H9 (cell line): ENCODE results near the gene MCAM. TPM values are rescaled to one million over a fixed set of nuclear protein-coding genes. Genes with fewer than 3 reads are reported as not detected.
A peak's percentile ranks its signal among the peaks of the same experiment; 100 is the strongest.

Source experiments
- DNase-seq: peaks from one replicate; pipeline ENCODE4 v3.0.0-alpha.2; 2017
- H2AFZ ChIP-seq: one replicate; pipeline ENCODE4 v1.6.1; 2013; ENCODE audit warnings: mild to moderate bottlenecking, low read length, control low read depth, moderate library complexity
- H2AK5ac ChIP-seq: 2 replicates; pipeline ENCODE4 v1.6.1; 2013; ENCODE audit warnings: low read length, control low read depth, mixed read lengths; ENCODE audit not compliant: insufficient read length
- H2BK120ac ChIP-seq: one replicate; pipeline ENCODE4 v1.6.1; 2013; ENCODE audit warnings: low read depth, mild to moderate bottlenecking, low read length, control low read depth, inconsistent platforms; ENCODE audit not compliant: poor library complexity, severe bottlenecking
- H2BK12ac ChIP-seq: 2 replicates; pipeline ENCODE4 v1.6.1; 2013; ENCODE audit warnings: low read length, control low read depth, mixed read lengths, low read depth; ENCODE audit not compliant: insufficient read length
- H2BK15ac ChIP-seq: 2 replicates; pipeline ENCODE4 v1.6.1; 2013; ENCODE audit warnings: low read depth, low read length, control low read depth
- H2BK20ac ChIP-seq: one replicate; pipeline ENCODE4 v1.6.1; 2013; ENCODE audit warnings: low read depth, mild to moderate bottlenecking, low read length, control low read depth, inconsistent platforms; ENCODE audit not compliant: poor library complexity, severe bottlenecking
- H2BK5ac ChIP-seq: 2 replicates; pipeline ENCODE4 v1.6.1; 2013; ENCODE audit warnings: low read length, control low read depth, mixed read lengths; ENCODE audit not compliant: insufficient read length
- H3K14ac ChIP-seq: 2 replicates; pipeline ENCODE4 v1.6.1; 2013; ENCODE audit warnings: low read length, control low read depth; ENCODE audit not compliant: insufficient read depth
- H3K18ac ChIP-seq: 2 replicates; pipeline ENCODE4 v1.6.1; 2013; ENCODE audit warnings: low read depth, mild to moderate bottlenecking, mixed read lengths, low read length, control low read depth; ENCODE audit not compliant: insufficient read length
- H3K23ac ChIP-seq: 2 replicates; pipeline ENCODE4 v1.6.1; 2013; ENCODE audit warnings: low read length, control low read depth, mixed read lengths, low read depth; ENCODE audit not compliant: insufficient read length
- H3K23me2 ChIP-seq: 2 replicates; pipeline ENCODE4 v1.6.1; 2013; ENCODE audit warnings: low read depth, mild to moderate bottlenecking, mixed read lengths, low read length, control low read depth; ENCODE audit not compliant: insufficient read length, poor library complexity, severe bottlenecking
- H3K27ac ChIP-seq: 2 replicates; pipeline ENCODE4 v1.5.1; 2013; ENCODE audit warnings: low read length, control low read depth, mixed read lengths, low read depth; ENCODE audit not compliant: insufficient read length
- H3K27me3 ChIP-seq: 2 replicates; pipeline ENCODE4 v1.6.1; 2013; ENCODE audit warnings: low read length, control low read depth, inconsistent platforms; ENCODE audit not compliant: insufficient read depth
- H3K4ac ChIP-seq: 2 replicates; pipeline ENCODE4 v1.6.1; 2013; ENCODE audit warnings: low read depth, mild to moderate bottlenecking, control low read depth, inconsistent platforms, low read length, moderate library complexity
- H3K4me1 ChIP-seq: 2 replicates; pipeline ENCODE4 v1.6.1; 2013; ENCODE audit warnings: low read length, control low read depth, inconsistent platforms; ENCODE audit not compliant: insufficient read depth
- H3K4me2 ChIP-seq: 2 replicates; pipeline ENCODE4 v1.6.1; 2013; ENCODE audit warnings: low read length, control low read depth, mixed read lengths; ENCODE audit not compliant: insufficient read length, insufficient read depth
- H3K56ac ChIP-seq: 2 replicates; pipeline ENCODE4 v1.6.1; 2013; ENCODE audit warnings: low read depth, mild to moderate bottlenecking, mixed read lengths, low read length, control low read depth; ENCODE audit not compliant: insufficient read length
- H3K79me1 ChIP-seq: 2 replicates; pipeline ENCODE4 v1.6.1; 2013; ENCODE audit warnings: low read depth, mild to moderate bottlenecking, moderate library complexity, low read length, control low read depth, inconsistent platforms; ENCODE audit not compliant: insufficient read depth, poor library complexity, severe bottlenecking
- H3K79me2 ChIP-seq: 2 replicates; pipeline ENCODE4 v1.6.1; 2013; ENCODE audit warnings: low read length, control low read depth, inconsistent platforms; ENCODE audit not compliant: insufficient read depth
- H3K9ac ChIP-seq: 2 replicates; pipeline ENCODE4 v1.6.1; 2013; ENCODE audit warnings: low read length, control low read depth, mixed read lengths; ENCODE audit not compliant: insufficient read length; ENCODE audit errors: extremely low read depth
- H3K9me3 ChIP-seq: one replicate; pipeline ENCODE4 v1.6.1; 2013; ENCODE audit warnings: low read depth, low read length, inconsistent platforms; ENCODE audit not compliant: control insufficient read depth
- H3T11ph ChIP-seq: one replicate; pipeline ENCODE4 v1.6.1; 2013; ENCODE audit warnings: mild to moderate bottlenecking, low read length, control low read depth, inconsistent platforms
- H4K20me1 ChIP-seq: one replicate; pipeline ENCODE4 v1.6.1; 2013; ENCODE audit not compliant: control insufficient read depth, insufficient read length, insufficient read depth
- H4K5ac ChIP-seq: 2 replicates; pipeline ENCODE4 v1.6.1; 2013; ENCODE audit warnings: low read depth, mild to moderate bottlenecking, mixed read lengths, low read length, control low read depth; ENCODE audit not compliant: insufficient read length
- H4K8ac ChIP-seq: replicated peaks from 2 replicates; pipeline ENCODE4 v1.6.1; 2013; ENCODE audit warnings: low read length, control low read depth, mixed read lengths, low read depth; ENCODE audit not compliant: insufficient read length
- H4K91ac ChIP-seq: 2 replicates; pipeline ENCODE4 v1.6.1; 2013; ENCODE audit warnings: low read depth, mild to moderate bottlenecking, moderate library complexity, mixed read lengths, low read length, control low read depth; ENCODE audit not compliant: insufficient read length
- H3K27ac Mint-ChIP-seq, 3 experiments: 2 replicates in 2 of 3; 3 replicates in 1 of 3; pipeline ENCODE4 v1.8.0; 2020 to 2021; ENCODE audit warnings: mixed read lengths in 3 of 3, mild to moderate bottlenecking in 1 of 3, moderate library complexity in 1 of 3
- H3K27me3 Mint-ChIP-seq: 2 replicates; pipeline ENCODE4 v1.8.0; 2021; ENCODE audit warnings: low read depth, mild to moderate bottlenecking, moderate library complexity, mixed read lengths
- H3K36me3 Mint-ChIP-seq, 3 experiments: 2 replicates in 2 of 3; 3 replicates in 1 of 3; pipeline ENCODE4 v1.8.0; 2020 to 2021; ENCODE audit warnings: low read depth in 3 of 3, mixed read lengths in 3 of 3; ENCODE audit not compliant: insufficient read depth in 1 of 3
- H3K4me1 Mint-ChIP-seq, 2 experiments: 2 replicates each; pipeline ENCODE4 v1.8.0; 2020; ENCODE audit warnings: mixed read lengths in 2 of 2
- H3K4me3 Mint-ChIP-seq, 2 experiments: 2 replicates in 1 of 2; 3 replicates in 1 of 2; pipeline ENCODE4 v1.8.0; 2020 to 2021; ENCODE audit warnings: mild to moderate bottlenecking in 2 of 2, mixed read lengths in 2 of 2, moderate library complexity in 1 of 2
- H3K9me3 Mint-ChIP-seq, 2 experiments: 2 replicates in 1 of 2; 3 replicates in 1 of 2; pipeline ENCODE4 v1.8.0; 2020; ENCODE audit warnings: mild to moderate bottlenecking in 2 of 2, mixed read lengths in 2 of 2, moderate library complexity in 1 of 2
- WGBS: extraction: QIAGEN DNeasy Blood & Tissue Kit; methylation state at CpG from one replicate; pipeline ENCODE4 v1.1.7; 2013; ENCODE audit warnings: missing lambda C conversion rate, low lambda C conversion rate, mixed read lengths; ENCODE audit not compliant: insufficient read length; ENCODE audit errors: extremely low coverage; 5-methylcytosine and 5-hydroxymethylcytosine counted together
- total RNA-seq: library from RNA; stranded (reverse); gene quantifications from 2 replicates; pipeline ENCODE4 v1.2.1, GENCODE V29; 2021
- TF ChIP-seq, protein P1 (sequence below): fragments of 200-600 bp; sonication (generic); conservative IDR thresholded peaks from 3 replicates; pipeline ENCODE4 v1.8.0; 2021; ENCODE audit warnings: antibody characterized with exemption, mild to moderate bottlenecking

Gene MCAM
- total RNA-seq, 1 experiment from 2014 or later: 21.5 TPM

DNA sequence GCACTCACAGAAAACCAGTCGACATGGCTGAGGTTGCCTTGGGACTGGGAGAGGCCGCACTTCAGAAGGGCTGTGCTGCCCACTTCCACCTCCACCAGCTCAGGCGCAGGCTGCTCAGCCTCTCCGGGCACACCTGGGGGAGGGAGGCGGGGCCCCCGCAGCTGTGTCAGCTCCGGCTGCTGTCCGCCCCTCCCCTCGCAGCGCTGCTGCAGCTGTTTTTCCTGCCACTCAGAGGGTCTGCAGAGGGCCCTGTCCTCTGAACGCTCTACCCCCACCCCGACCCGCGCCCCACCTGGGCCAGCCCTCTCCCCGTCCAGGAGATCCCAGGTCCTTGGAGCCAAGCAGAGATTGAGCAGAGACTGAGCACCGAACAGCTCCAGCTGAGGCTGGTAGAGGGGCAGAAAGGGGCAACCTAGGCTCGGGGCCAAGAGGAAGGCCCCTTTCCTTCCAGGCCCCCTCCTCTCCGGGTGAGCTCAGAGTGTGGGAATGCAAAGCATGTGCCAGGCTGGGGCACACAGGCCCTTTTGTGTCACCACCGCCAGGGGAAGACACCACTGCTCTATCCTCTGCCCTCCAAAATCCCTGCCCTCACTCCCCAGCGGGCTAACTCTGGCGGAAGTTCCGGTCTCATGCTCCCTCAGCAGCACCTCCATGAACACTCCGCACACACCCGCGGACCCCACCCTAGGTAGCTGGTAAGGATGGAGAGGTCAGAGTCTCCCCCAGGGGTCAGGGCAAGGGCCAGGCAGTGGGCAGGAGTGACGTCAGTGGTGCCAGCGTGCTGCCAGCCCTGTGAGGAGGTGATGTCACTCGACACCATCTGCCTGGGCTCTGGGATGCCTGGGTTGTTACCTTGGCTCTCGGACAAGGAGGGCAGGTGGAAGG, 1.6 kb downstream of the MCAM start:
- Histone ChIP-seq H3K27ac (no peak overlapping the region), H3K27me3 (peaks cover 9% of the 10 kb centered on the region; the same call in 1 of the 2 replicates), H3K4ac (no peak overlapping the region), H3K4me1 (peaks cover 15% of the 10 kb centered on the region; the same call in 1 of the 2 replicates), H3K9me3 (no peaks in the 10 kb centered on the region), H2BK5ac (no peak overlapping the region), H3K79me1 (no peaks in the 10 kb centered on the region), H4K20me1 (no peaks in the 10 kb centered on the region), H3T11ph (no peak overlapping the region), H3K79me2 (no peaks in the 10 kb centered on the region), H4K91ac (no peak overlapping the region), H2AK5ac (no peak overlapping the region), H2BK12ac (no peak overlapping the region), H2BK15ac (no peak overlapping the region), H3K18ac (no peak overlapping the region), H2BK120ac (no peak overlapping the region), H2BK20ac (no peak overlapping the region), H4K8ac (no peak overlapping the region), H3K9ac (no peak overlapping the region), H4K5ac (no peak overlapping the region), H2AFZ (no peak overlapping the region), H3K14ac (no peak overlapping the region), H3K56ac (no peak overlapping the region), H3K23ac (no peak overlapping the region), H3K23me2 (peaks cover 22% of the 10 kb centered on the region), H3K4me2 (peak overlapping the region; percentile 77)
- Mint-ChIP-seq H3K4me1 (peaks cover 38 to 43% of the 10 kb centered on the region in 2 experiments), H3K36me3 (peaks cover 0 to 25% (median 12%) of the 10 kb centered on the region in 3 experiments; a peak in 5 of 7 replicates), H3K27ac (no peak overlapping the region), H3K27me3 (peaks cover 38% of the 10 kb centered on the region), H3K9me3 (no peaks in the 10 kb centered on the region), H3K4me3 (peak overlapping the region; percentile 66 to 77)
- WGBS: no CpG with 5 or more reads among the region's 29 CpGs
- DNase-seq: peak; percentile 82
- TF ChIP-seq, protein P1, sequence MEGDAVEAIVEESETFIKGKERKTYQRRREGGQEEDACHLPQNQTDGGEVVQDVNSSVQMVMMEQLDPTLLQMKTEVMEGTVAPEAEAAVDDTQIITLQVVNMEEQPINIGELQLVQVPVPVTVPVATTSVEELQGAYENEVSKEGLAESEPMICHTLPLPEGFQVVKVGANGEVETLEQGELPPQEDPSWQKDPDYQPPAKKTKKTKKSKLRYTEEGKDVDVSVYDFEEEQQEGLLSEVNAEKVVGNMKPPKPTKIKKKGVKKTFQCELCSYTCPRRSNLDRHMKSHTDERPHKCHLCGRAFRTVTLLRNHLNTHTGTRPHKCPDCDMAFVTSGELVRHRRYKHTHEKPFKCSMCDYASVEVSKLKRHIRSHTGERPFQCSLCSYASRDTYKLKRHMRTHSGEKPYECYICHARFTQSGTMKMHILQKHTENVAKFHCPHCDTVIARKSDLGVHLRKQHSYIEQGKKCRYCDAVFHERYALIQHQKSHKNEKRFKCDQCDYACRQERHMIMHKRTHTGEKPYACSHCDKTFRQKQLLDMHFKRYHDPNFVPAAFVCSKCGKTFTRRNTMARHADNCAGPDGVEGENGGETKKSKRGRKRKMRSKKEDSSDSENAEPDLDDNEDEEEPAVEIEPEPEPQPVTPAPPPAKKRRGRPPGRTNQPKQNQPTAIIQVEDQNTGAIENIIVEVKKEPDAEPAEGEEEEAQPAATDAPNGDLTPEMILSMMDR: peak; percentile 33; the same call in 2 of the 3 replicates
